Stimulated activated CD4-positive, alpha-beta T cell treated with anti-CD3 and anti-CD28 coated beads, TNF-alpha, amount 100 ng/mL, for 24 hours (primary cell): ENCODE results near the gene LCAT.
A peak's percentile ranks its signal among the peaks of the same experiment; 100 is the strongest.
"Not testable (repeated sequence)": the region's sequence is repeated elsewhere in the genome, so short reads cannot be mapped to it uniquely, and the experiment has no call there.

Experiments used
- DNase-seq, 3 experiments: peaks; one replicate each; pipeline ENCODE4 v3.0.0-alpha.2; 2020; ENCODE audit warnings: low read depth in 3 of 3

The LCAT gene

GRCh38 chr16:67931712-67932461 is 12.0 kb downstream of the LCAT start, which contains the start of gene CTRL:
Gene CTRL, minus strand, starts transcription at chr16:67931862. Its CDS starts 10 bp downstream, at chr16:67931852.
- no peak for DNase-seq

- no peak for DNase-seq
These were observed 13.2 kb downstream of the LCAT start for GRCh38 chr16:67930678-67931211.

- DNase-seq: no peak
These were observed 13.7 kb downstream of the LCAT start for GRCh38 chr16:67930191-67930590.

- DNase-seq: peak; percentile 64 to 76 (median 64)
These were observed 15.2 kb downstream of the LCAT start for GRCh38 chr16:67928561-67929364.

GRCh38 chr16:67928147-67928546 is 15.8 kb downstream of the LCAT start:
- no peak for DNase-seq

GRCh38 chr16:67927131-67927941 is 16.6 kb downstream of the LCAT start:
- DNase-seq: no peak

GRCh38 chr16:67926181-67926750 is 17.7 kb downstream of the LCAT start:
- no peak for DNase-seq

GRCh38 chr16:67924140-67924906 is 19.6 kb downstream of the LCAT start:
- DNase-seq: no peak

- no peak for DNase-seq
These were observed 20.4 kb downstream of the LCAT start for GRCh38 chr16:67923414-67924116.

- DNase-seq: no peak
These were observed 21.2 kb downstream of the LCAT start for GRCh38 chr16:67922740-67923139.

GRCh38 chr16:67922221-67922620 is 21.7 kb downstream of the LCAT start:
- DNase-seq: no peak

GRCh38 chr16:67919622-67920221 is 24.2 kb downstream of the LCAT start:
- DNase-seq: no peak

GRCh38 chr16:67917852-67918236 is 26.1 kb downstream of the LCAT start:
- no peak for DNase-seq

GRCh38 chr16:67917140-67917851 is 26.6 kb downstream of the LCAT start:
- no peak for DNase-seq

GRCh38 chr16:67915831-67916723 is 27.8 kb downstream of the LCAT start:
- DNase-seq: no peak

GRCh38 chr16:67915496-67915769 is 28.5 kb downstream of the LCAT start:
- not testable (repeated sequence) for DNase-seq

GRCh38 chr16:67914758-67915495 is 29.0 kb downstream of the LCAT start:
- no peak for DNase-seq

GRCh38 chr16:67910158-67910557 is 33.8 kb downstream of the LCAT start:
- DNase-seq: no peak
